Stimulated activated CD4-positive, alpha-beta T cell treated with anti-CD3 and anti-CD28 coated beads, Interleukin-12 subunit alpha, Interleukin-12 subunit beta, amount 100 ng/mL, for 48 hours (primary cell): ENCODE measurements around the gene FBXO36.
A peak's percentile ranks its signal among the peaks of the same experiment; 100 is the strongest.
"Not testable (repeated sequence)": the region's sequence is repeated elsewhere in the genome, so short reads cannot be mapped to it uniquely, and the experiment has no call there.

Experiments
- DNase-seq, 3 donors: peaks; one replicate each; pipeline ENCODE4 v3.0.0-alpha.2; 2020; ENCODE audit warnings: low read depth in 2 of 3, low spot score in 1 of 3

FBXO36 gene

GRCh38 chr2:229910832-229911412, 11.4 kb upstream of the FBXO36 start:
- DNase-seq: no peak

- no peak for DNase-seq
Observed at GRCh38 chr2:229914171-229914570, 8.1 kb upstream of the FBXO36 start.

- no peak for DNase-seq
Observed at GRCh38 chr2:229917793-229918192, 4.5 kb upstream of the FBXO36 start.

GRCh38 chr2:229920011-229920641, 2.2 kb upstream of the FBXO36 start:
- no peak for DNase-seq

- DNase-seq: peak; percentile 44 to 50 (median 48)
Observed at GRCh38 chr2:229921101-229921891, 1.0 kb upstream of the FBXO36 start.

GRCh38 chr2:229921892-229922448, 333 bp upstream of the FBXO36 start, which contains the start of gene TRIP12:
TRIP12 (minus strand) TSS chr2:229922009; CDS start chr2:229880079, 41,930 bp downstream.
- peak; percentile 82 to 84 (median 82) for DNase-seq

GRCh38 chr2:229924541-229924940, 2.2 kb downstream of the FBXO36 start:
- DNase-seq: not testable (repeated sequence)

- DNase-seq: no peak
Observed at GRCh38 chr2:229925201-229925600, 2.9 kb downstream of the FBXO36 start.

- DNase-seq: no peak
Observed at GRCh38 chr2:229927817-229928321, 5.6 kb downstream of the FBXO36 start.

GRCh38 chr2:229930656-229931055, 8.4 kb downstream of the FBXO36 start:
- no peak for DNase-seq

GRCh38 chr2:229931241-229931640, 8.9 kb downstream of the FBXO36 start:
- no peak for DNase-seq

GRCh38 chr2:229937537-229937936, 15.2 kb downstream of the FBXO36 start:
- DNase-seq: no peak

GRCh38 chr2:229942671-229943070, 20.4 kb downstream of the FBXO36 start:
- DNase-seq: no peak

GRCh38 chr2:229943171-229943570, 20.9 kb downstream of the FBXO36 start:
- no peak for DNase-seq

GRCh38 chr2:229943770-229944449, 21.6 kb downstream of the FBXO36 start:
- no peak for DNase-seq

GRCh38 chr2:229945975-229946374, 23.7 kb downstream of the FBXO36 start:
- no peak for DNase-seq

GRCh38 chr2:229947544-229947943, 25.2 kb downstream of the FBXO36 start:
- no peak for DNase-seq

GRCh38 chr2:229952256-229952835, 30.0 kb downstream of the FBXO36 start:
- DNase-seq: no peak

GRCh38 chr2:229955663-229956062, 33.4 kb downstream of the FBXO36 start:
- no peak for DNase-seq

- DNase-seq: no peak
Observed at GRCh38 chr2:229956491-229956890, 34.2 kb downstream of the FBXO36 start.

- not testable (repeated sequence) for DNase-seq
Observed at GRCh38 chr2:229963596-229963995, 41.3 kb downstream of the FBXO36 start.
